Amygdala (tissue), 56 donors: ENCODE results near the gene TIAM2.
A peak's percentile ranks its signal among the peaks of the same experiment; 100 is the strongest.
"Not testable (repeated sequence)": the region's sequence is repeated elsewhere in the genome, so short reads cannot be mapped to it uniquely, and the experiment has no call there.

ENCODE experiments used
- DNase-seq, 56 donors: peaks; one replicate each; lab custom pipeline; 2025; lab: John Stamatoyannopoulos, UW

TIAM2 gene

GRCh38 chr6:155088856-155089255 lies 93.7 kb downstream of the TIAM2 start:
- DNase-seq = no peak

DNA sequence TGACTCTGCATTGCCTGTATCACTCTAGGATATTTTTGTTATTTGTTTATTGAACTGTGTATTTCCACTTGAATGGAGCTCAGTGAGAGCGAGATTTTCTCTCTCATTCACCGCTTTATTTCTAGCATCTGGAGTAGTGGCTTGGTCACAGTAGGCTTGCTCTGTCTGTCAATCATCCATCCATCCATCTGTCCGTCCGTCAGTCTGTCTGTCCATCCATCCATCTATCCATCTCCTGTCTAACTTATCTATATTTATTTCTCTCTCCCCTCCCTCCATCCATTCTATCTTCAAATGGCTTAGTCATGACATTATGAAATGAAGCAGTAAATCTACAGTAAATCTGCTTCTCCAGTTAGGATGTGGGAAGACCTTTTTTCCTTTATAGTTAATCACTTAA lies 94.6 kb downstream of the TIAM2 start:
- no peak for DNase-seq

- DNase-seq = no peak
Observed at GRCh38 chr6:155090166-155090565, 95.1 kb downstream of the TIAM2 start.

- no peak for DNase-seq
Observed at GRCh38 chr6:155091756-155092155, 96.6 kb downstream of the TIAM2 start.

DNA sequence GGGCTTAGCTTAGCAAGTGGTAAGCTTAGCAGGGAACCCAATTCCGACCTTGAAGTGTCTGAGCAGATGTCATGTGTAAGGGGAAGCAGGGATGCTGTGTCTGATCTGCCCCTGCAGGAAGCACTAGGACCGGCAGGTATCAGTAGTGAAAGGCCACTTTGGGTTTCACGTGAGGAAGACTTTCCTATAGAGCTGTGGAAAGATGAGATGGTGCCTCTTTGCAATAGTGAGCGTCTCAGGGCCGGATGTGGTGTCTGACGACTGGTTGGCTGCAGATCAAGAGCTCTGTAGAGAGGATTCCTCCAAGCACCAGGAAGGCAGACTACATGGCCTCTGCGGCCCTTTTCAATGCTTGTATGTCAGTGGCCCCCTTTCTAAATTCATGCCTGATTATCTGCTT lies 98.3 kb downstream of the TIAM2 start:
- no peak for DNase-seq

DNA sequence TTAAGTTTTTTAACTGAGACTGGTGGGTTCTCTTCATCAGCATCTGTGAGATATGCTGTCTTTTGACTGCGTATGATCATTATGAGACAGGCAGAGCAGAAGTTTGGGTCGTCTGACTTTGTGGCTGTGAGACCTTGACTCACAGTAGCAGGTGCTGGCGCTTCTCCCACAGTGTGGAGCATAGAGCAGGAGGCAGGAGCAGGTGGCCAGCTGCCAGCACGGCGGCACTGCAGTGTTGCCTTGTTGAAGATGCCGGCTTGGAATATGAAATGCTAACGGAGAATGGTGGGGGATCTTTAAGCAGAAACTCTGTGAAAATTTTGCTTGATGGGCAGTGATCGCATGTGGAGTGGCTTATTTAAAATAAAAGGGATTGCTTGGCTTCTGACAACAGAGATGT lies 105.0 kb downstream of the TIAM2 start:
- peak in 17 of 56 donors; percentile 3 to 44 (median 19) for DNase-seq

- DNase-seq = no peak
Observed at GRCh38 chr6:155100591-155100990, 105.5 kb downstream of the TIAM2 start.

DNA sequence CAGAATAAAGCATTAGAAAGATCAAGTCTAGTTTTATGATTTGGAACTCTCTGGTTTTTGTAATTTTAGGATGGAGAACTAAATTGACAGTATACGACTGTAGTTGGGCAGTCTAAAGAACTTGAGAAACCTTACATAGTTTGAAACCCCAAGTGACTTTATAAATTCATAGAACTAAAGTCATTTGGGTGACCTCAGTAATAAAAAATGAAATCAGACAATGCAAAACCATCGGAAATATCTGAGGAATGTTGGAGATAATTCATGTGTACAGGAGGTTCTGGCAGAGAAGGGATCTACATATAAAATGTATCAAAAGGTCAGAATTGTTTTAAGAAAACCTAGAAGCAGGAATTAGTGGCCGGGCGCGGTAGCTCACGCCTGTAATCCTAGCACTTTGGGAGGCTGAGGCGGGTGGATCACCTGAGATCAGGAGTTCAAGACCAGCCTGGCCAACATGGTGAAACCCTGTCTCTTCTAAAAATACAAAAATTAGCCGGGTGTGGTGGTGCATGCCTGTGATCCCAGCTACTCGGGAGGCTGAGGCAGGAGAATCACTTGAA lies 108.0 kb downstream of the TIAM2 start:
- DNase-seq = not testable (repeated sequence)

DNA sequence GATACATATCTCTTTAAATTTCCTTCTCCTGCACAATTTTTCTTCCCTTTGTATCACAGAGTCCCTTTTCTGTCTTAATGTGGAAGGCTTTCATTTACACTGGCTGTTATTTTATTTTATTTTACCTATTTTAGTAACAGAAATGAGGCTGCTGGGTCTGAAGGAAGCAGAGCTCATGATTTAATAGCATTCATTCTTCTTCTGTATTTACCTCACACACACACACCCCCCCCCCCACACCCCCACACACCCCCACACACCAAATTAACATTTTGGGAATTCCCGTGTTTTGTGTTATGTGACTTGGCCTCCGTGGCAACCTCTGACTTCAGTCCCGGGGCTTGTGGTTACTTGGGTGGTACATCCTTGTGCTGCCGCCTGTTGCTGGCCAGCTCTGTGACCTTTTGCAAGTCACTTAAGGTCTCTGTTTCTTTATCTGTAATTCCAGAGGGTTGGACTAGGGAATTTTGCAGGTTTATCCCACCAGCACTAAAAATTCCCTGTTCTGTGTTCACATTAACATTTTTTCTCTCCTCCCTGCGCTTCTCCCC lies 108.8 kb downstream of the TIAM2 start:
- DNase-seq = no peak

DNA sequence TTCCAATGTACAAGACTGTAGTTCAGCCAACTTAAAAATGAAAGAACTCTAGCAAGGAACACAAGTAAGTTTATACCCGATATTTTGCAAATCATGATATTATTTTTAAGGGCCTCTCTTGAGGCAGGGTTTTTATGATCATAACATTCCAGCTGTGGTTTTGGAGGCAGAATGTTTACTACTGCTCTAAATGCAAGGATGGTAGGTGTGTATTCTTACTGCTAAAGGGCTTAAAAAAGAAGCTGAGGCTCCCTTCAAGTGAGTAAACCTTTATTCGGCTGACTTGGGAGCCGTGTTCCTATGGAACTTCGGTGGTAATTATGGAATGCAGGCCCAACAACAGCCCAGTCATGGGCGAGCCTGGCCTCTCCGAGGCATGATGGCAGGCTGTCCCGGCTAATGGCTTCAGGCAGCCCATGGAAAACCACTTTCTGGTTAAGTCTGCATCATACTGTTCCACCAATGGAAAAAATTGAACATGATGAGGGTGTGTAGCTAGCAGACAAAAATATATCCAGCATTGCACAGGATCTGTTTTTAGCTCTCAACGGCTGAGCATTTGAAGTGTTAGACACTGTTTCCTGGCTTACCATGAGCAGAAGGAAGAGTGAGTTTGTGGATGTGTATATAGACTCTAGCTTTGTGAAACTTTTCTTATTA lies 111.5 kb downstream of the TIAM2 start:
- DNase-seq = peak in 1 of 56 donors; percentile 22

GRCh38 chr6:155107432-155108069 lies 112.4 kb downstream of the TIAM2 start:
- no peak for DNase-seq

DNA sequence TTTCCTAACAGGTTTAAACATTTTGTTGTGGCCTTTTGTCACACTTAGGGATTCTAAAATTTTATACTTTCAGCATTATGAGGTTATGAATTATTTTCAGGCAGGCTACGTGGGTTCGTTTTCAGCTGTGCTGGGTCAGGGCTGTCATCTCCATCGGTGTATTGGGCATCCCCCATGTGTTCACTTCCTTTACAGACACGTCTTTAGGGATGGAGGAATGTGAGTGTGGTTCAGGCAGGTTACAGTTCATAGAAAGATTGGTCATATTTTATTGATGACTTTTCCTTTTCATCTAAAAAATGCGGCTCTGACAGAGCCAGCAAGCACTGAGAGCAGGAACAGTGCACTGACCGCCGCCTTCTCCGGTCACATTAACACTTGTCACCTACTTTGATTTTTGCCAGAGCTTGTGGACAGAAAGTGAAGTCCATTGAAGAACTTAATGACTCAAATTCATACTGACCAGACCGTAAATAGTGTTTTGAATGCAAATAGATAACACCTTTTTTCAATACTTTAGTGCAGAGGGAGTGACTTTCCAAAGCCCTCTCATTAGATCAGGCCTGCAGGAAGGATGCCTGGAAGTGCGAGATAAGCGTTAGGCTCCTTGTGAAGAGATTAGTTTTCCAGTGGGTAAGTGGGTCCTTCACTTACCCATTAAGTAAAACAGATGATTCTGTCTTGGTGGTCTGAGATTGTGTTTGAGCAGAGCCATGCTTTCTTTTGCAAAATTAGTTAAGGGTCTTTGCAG lies 113.1 kb downstream of the TIAM2 start:
- no peak for DNase-seq

DNA sequence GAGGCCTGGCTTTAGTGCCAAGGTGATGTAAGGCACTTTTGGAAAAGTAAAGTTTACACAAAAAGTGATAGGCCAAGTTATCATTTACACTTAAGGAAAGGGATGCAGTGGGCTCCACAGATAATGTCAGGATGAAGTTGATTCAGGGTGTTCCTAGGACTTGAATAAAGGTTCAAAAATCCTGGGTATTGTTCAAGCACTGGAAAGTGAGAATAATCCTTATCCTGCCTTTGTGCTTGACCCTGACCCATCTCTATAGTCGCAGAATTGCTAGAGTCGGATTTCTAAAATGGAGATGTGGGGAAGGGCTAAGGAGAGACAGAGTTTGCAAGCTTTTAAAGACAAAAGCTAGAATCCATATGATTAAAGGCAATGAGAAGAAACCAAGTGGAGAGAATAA lies 115.6 kb downstream of the TIAM2 start:
- no peak for DNase-seq

DNA sequence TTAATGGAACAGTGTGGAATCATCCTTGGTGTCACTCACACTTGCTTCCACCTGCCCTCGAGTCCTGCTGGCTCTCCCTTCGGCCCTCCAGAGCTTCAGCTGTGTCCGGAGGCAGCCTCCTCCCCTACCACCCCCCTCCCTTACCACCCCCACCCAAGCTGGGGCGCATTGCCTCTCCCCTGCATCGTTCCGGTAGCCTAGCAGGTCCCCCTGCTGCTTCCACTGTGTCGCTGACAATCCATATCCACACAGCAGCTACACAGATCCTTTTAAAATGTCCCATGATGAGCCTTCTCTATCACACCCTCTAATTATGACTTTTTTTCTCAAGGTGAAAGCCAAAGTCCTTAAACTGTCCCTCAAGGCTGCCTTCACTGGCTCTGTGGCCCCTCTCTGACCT lies 117.6 kb downstream of the TIAM2 start:
- no peak for DNase-seq

- DNase-seq = no peak
Observed at GRCh38 chr6:155115893-155116570, 120.9 kb downstream of the TIAM2 start.

GRCh38 chr6:155116571-155116910 lies 121.4 kb downstream of the TIAM2 start:
- no peak for DNase-seq

DNA sequence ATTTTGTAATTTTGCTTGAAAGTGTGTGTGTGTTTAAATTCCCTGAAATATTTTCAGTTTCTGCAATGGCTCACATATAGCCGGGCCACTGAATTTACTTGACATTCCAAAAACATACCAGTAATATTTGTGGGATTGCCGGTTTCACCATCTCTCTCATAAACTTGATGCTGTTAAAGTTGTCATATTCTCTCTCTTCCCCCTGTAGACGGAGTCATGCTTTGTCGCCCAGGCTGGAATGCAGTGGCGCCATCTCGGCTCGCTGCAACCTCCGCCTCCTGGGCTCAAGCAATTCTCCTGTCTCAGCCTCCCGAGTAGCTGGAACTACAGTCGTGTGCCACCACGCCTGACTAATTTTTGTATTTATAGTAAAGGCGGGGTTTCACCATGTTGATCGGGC lies 122.1 kb downstream of the TIAM2 start:
- no peak for DNase-seq

GRCh38 chr6:155117785-155118184 lies 122.7 kb downstream of the TIAM2 start:
- DNase-seq = no peak

- not testable (repeated sequence) for DNase-seq
Observed at GRCh38 chr6:155119201-155119600, 124.1 kb downstream of the TIAM2 start.

GRCh38 chr6:155120034-155120433 lies 124.9 kb downstream of the TIAM2 start:
- DNase-seq = peak in 1 of 56 donors; percentile 3

DNA sequence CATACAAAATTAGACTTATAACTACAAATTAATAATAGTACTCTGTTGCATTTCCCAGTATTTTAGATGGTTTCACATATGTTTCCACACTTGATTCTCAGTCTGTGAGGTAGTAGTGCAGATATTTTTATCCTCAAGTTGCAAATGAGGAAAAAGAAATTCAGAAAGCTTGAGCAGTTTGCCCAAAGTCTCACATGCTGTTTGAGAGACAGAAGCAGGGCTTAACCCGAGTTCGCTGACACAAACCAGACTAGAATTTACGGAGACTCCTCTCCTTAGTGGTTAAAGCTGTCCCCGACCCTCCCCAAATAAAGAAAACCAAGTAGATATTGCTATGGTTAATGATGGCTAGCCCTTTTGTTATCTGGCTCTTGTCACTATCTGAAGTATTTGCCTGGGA lies 126.2 kb downstream of the TIAM2 start:
- no peak for DNase-seq
